Effector CD8-positive, alpha-beta T cell (primary cell): ENCODE measurements around the gene GBP5.
"Not testable (repeated sequence)": the region's sequence is repeated elsewhere in the genome, so short reads cannot be mapped to it uniquely, and the experiment has no call there.

Experiments
- DNase-seq: peaks from one replicate; lab custom pipeline; 2025; lab: John Stamatoyannopoulos, UW
- total RNA-seq, 4 experiments: gene quantifications; one replicate each; lab custom pipeline; 2026; lab: John Stamatoyannopoulos, UW

The GBP5 gene, protein sequence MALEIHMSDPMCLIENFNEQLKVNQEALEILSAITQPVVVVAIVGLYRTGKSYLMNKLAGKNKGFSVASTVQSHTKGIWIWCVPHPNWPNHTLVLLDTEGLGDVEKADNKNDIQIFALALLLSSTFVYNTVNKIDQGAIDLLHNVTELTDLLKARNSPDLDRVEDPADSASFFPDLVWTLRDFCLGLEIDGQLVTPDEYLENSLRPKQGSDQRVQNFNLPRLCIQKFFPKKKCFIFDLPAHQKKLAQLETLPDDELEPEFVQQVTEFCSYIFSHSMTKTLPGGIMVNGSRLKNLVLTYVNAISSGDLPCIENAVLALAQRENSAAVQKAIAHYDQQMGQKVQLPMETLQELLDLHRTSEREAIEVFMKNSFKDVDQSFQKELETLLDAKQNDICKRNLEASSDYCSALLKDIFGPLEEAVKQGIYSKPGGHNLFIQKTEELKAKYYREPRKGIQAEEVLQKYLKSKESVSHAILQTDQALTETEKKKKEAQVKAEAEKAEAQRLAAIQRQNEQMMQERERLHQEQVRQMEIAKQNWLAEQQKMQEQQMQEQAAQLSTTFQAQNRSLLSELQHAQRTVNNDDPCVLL
- 69.6 to 884 (median 380) reads per million in 4 experiments for total RNA-seq

DNA sequence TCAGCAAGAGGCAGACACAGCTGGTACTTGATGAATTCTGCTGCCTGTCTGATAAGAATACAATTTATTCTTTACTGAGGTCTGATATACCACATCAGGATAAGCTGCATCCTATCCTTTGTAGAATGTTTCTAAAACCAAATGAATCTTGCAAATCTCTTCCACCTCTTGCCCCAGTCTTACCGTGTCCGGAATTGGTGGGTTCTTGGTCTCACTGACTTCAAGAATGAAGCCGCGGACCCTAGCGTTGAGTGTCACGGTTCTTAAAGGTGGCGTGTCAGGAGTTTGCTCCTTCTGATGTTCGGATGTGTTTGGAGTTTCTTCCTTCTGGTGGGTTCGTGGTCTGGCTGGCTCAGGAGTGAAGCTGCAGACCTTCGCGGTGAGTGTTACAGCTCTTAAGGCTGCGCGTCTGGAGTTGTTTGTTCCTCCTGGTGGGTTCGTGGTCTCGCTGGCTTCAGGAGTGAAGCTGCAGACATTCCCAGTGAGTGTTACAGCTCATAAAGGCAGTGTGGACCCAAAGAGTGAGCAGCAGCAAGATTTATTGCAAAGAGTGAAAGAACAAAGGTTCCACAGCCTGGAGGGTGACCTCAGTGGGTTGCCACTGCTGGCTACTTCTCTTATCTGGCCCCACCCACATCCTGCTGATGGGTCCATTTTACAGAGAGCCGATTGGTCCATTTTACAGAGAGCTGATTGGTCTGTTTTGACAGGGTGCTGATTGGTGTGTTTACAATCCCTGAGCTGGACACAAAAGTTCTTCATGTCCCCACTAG lies at the start of gene GBP5:
TSS of gene GBP5 (minus strand) at position 592 of the 773 bp plus-strand sequence. CDS start 3,305 bp downstream, outside the sequence.
- peak; percentile 18 for DNase-seq

DNA sequence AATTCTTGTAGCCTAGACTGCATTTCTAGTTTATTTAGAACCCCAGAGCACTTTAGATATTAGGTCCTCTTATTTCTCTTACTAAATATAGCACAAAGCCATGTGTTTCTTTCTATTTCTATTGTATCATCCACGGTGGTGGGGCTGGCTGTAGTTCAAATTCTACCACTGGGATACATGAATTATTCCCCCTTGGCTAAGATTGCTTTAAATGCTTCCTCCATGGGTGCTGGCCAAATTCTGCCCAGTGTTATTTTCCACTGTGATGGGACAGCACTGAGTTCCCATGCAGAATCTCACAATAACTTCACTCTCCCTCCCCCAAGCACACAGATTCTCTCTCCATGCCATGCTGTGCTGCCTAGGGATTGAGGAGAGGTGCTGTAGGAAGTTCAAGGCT lies 49.7 kb upstream of the GBP5 start:
- no peak for DNase-seq

DNA sequence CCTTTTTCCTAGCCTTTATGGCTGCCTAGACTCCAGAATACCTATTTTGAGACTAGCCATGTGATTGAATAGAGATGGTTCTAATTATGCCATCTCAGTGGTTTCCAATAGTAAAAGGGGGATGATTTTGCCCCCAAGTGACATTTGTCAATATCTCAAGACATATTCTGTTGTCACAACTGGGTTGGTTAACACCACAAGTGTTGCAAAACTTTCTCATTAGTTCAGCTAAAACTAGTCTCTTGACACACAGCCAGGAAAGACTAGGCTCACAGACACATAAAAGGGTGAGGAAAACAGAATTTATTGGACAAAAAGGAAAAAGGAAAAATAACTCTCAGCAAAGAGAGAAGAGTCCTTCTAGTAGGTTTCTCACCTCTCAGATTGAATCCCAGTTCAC lies 39.9 kb upstream of the GBP5 start:
- DNase-seq, result no peak

DNA sequence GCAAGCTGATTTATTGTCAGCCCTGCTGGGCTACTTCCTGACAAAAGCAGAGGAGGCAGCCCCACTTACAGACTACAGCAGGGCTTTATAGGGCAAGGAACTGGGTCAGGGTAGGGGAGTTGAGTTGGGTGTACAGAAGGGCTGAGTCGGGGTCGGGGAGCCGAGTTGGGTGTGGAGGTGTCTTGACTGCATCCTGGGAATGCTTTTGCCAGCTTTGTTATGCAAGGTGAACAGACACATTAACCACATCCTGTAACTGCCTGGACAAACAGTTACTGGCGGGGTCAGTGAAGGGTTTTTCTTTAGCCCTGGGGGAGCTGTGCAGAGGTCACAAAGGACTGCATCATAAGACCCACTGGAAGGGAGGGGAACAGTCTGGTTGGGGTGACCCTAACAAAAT lies 39.1 kb upstream of the GBP5 start:
- no peak for DNase-seq

DNA sequence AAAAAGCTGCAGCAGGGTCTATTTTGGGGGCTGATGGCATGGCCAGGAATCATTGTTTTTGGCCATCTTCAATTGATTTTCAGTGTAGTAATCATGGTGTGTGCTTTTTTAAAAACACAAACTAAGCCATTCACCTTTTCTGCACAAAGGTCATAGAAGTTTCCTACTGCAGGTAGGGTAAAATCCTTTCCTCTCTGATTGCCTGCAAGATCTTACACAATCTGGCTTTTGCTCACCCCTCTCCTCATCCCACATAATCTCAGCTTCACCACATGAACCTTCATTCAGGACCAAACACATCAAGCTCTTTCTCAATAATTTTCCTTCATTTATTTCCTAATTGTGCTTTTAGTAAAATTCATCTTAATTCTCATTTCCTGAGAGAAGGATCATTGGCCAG lies 38.3 kb upstream of the GBP5 start:
- no peak for DNase-seq

DNA sequence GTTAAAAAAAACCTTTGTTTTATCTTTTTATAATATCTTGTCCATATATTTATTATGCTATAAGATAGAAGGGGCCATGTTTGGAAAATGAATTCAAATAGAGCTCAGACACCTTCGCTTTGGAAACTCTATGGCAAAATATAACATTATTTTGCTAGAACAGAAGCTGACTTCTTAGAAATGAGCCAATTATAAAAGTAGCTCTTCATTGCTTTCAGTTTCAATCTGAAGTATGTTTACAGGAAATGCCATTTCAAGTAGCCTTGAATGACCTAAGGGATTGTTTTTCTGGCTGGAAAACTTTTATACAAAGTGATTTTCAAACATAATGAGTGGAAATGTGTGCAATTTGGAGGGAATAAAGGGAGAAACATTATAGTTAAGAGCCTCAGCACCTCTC lies 37.8 kb upstream of the GBP5 start:
- no peak for DNase-seq

DNA sequence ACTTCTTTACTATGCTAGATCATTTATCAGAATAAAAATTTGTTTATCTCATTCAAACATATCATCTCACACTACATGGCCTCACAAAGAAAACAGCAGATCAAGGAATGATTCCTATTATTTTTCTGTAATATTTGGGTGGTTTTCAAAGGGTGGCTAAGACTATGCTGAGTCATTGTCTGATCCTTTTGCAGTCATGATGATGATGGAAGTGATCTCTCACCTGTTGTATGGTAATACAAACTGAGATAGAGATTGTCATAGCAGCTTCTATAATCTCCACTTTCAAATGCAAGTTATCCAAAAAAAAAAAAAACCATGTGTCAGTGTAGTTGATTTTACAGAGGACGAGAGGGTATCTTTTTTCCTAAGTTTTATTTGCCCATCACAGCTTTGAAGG lies 37.2 kb upstream of the GBP5 start:
- DNase-seq, result no peak

DNA sequence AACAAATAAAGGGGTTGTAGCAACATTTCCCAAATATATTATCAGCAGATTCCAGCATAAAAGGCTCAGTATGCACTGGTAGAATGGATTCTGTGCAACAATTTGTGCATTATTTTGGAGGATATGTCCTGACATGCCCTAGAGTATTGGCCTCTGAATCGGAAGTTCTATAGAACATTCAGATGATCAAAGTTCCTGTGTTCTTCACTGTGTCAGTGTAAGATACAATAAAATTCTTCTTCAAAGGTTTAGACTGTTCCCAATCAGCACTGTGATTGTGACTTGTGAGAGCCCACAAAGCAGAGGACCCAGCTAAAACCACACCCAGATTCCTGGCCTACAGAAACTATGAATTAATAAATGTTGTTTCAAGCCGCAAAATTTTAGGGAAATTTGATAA lies 33.6 kb upstream of the GBP5 start:
- DNase-seq, result no peak

DNA sequence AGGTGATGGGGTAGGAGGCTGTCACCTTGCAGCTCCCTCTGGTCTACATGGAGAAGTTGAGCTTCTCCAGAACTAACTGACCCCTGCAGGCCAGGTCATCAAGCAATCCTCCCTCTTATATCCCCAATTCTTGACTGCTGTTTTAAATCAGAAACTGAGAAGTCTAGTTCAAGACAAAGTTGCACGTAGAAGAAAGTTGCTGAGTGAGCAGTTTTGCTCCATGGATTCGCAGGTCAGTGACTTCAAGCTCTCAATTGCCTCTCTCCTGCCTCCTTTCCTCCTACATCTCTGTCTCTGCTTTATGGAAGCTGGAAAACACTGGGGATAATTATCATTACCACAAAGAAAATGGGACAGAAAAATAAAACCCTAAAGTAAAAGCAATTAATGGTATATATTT lies 32.8 kb upstream of the GBP5 start:
- no peak for DNase-seq

DNA sequence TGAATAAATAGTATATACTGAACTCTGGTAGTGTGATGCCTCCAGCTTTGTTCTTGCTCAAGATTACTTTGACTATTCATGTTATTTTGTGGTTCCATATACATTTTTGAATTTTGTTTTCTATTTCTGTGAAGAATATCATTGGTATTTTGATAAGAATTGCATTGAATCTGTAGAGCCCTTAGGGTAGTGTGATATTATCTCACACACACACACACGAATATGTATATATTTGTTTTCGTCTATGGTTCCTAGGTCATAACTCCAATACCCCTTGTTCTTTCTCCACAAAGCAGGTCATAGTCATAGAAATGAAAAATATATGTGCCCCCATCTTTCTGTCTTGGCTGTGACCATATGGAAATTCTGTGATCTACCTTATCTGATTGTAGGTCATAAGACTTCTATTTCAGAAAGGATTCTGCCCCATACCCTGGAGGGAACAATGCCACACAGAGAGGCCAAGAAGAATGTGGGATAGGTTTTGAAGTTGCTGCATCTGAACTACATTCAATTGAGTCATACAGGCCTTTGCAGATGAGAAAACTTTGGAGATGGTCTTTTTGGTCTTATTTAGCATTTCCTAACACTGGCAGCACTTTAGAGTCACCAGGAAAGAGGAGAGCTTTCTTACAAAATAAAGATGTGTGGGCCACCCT lies 32.0 kb upstream of the GBP5 start:
- no peak for DNase-seq

DNA sequence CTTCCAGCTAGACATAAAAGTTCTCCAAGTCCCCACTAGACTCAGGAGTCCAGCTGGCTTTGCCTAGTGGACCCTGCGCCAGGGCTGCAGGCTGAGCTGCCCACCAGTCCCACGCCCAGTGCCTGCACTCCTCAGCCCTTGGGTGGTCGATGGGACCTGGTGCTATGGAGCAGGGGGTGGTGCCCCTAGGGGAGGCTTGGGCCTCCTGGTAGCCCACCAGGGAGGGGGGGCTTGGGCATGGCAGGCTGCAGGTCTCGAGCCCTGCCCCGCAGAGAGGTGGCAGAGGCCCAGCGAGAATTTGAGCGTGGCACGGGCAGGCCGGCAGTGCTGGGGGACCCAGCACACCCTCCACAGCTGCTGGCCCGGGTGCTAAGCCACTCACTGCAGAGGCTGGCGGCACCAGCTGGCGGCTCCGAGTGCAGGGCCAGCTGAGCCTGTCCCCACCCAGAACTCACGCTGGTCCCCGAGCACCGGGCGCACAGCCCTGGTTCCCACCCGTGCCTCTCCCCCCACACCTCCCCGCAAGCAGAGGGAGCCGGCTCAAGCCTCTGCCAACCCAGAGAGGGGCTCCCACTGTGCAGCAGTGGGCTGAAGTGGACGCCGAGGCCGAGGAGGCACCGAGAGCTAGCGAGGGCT lies 30.2 kb upstream of the GBP5 start:
- no peak for DNase-seq

DNA sequence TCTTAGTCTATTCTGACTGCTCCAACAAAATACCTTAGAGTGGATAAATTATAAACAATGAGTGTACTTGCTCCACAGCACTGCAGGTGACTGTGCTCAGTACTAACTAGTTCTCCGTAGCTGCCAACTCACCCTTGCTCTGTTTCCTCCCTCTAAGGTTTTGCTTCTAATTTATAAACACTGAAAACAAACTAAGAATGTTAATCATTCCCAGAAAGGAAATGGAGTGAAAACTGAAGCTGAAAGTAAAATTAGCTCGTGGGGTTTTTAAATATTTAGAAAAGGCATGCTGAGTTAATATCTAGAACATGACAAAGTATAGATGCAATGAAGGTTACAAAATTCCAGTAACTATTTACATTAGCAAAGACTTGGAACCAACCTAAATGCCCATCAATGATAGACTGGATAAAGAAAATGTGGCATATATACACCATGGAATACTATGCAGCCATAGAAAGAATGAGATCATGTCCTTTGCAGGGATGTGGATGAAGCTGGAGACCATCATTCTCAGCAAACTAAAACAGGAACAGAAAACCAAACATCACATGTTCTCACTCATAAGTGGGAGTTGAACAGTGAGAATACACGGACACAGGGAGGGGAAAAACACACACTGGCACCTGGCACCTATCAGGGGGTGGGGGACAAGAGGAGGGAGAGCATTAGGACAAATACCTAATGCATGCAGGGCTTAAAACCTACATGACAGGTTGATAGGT lies 27.2 kb upstream of the GBP5 start:
- DNase-seq, result not testable (repeated sequence)

DNA sequence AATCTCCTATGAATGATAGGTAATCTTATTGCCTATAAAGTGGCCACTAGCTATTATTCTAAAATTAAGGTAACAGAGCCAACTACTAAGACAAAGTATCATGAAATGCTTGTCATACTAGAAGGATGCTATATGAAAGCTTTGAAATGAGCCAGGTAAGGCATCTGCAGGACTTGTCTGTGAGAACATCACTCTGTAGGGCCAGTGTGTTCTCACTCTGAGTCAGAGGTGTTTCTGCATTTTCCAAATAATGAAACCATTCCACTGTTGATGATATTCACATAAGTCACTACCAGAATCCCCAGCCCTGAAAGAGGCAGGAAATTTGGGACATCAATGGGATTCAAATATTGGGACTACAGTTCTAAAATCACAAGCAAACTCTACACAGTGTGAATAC lies 25.8 kb upstream of the GBP5 start:
- no peak for DNase-seq

DNA sequence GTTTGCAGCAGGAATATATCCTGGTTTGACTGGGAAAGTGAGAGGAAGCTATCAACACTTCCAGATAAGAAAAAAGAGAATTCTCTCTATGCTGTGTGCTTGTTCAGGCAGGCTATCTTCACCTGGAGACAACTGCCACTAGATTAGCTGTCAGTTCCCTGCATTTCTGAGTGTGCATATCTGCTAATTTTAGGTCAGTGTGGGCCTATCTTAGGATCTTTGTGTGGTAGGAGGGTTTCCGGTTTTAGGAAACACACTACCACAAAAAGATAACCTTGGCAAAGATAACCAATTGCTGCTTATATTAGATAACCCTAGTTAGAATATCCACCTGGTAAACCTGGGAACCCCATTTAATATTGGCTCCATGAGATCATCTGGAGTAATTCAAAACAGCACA lies 22.5 kb upstream of the GBP5 start:
- no peak for DNase-seq

DNA sequence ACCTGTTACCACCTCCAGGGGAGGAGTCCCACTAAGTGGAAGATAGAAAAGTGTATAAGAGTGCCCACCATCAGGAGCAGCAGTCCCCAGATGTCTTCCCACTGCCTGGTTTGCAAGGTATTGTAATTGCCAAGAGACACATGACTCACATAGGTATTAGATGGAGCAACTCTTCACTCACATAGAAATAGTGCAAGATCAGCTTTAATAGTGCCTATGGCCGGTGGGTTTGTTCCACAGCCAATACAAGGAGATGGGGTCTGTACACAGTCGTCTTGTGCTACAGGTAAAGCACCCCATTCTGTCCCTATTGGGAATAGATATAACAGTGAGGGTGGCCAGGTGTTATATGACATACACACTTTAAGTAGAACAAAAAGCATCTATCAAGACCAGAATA lies 18.6 kb upstream of the GBP5 start:
- DNase-seq, result no peak

DNA sequence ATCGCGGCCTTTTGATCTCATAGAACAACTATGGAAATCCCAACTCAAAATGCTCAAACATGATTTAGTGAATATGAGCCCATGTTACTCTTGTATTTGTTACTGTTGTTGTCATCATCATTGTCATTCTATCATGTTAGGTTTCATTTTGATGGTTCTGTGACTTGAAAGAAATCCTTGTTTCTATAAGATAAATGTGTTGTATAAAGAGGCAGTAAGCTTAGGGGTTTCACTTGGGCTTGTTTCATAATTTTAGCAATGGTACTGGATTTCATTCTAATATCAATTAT lies 15.3 kb upstream of the GBP5 start:
- no peak for DNase-seq

DNA sequence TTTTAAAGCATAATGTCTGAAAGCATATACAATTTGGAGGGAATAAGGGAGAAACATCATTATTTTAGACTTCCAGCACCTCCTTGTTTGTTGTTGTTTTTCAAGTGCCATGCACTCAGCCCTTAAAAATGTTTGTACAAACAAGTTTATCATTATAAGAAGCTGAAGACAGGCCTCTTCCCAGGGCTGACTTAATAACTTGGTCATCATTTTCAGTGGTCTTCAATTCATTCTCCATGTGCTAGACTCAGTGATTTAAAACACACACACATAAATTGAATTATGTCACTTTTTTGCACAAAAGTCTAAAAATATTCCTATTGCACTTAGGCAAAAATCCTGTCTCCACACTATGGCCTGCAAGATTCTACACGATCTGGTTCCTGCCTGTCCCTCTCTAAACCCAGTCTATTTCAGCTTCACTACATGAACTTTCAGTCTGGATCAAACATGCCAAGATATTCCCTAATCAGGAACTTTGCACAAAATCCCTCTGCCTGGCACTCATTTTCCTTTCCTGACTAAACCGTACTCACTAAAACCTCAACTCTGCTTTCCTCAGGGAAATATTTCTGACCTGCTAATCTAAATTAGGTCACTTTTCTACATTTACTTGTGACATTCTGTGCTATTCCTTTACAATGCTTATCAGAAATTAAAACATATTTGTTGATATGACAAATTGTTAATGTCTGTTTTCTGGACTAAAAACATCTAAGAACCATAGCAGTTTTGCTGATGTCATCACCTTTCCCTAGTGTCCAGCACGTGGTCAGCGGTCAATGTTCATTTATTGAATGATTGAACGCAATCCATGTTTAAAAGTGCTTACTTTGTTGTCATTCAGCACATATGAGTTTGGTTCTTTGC lies 14.8 kb upstream of the GBP5 start:
- no peak for DNase-seq

DNA sequence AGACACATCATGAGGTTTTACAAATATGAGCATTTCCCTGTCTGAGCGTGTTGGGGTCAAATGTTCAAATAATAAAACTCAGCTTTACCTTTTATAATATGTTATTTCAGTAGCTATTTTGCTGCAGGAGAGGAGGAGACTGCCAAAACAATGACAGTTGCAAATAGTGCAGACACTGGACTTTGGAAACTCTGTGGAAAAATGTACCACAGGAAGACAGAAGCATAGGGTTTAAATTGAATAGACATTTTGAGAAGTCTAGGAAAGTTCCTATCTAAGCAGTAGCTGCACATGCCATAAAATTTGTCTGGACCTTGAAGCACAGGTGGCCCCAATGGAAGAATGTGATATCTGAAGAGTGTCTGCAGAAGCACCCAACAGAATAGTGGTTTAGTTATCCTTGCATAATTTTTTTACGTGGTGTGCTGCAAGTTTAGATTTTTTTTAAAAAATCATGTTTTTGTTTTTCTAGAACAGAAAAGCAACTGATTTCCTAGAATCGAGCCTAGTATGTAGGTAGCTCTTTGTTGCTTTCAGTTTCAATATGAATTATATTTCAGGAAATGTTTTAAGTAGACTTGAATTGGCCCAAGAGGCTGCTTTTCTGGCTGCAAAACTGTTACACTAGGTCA lies 14.0 kb upstream of the GBP5 start:
- DNase-seq, result no peak

DNA sequence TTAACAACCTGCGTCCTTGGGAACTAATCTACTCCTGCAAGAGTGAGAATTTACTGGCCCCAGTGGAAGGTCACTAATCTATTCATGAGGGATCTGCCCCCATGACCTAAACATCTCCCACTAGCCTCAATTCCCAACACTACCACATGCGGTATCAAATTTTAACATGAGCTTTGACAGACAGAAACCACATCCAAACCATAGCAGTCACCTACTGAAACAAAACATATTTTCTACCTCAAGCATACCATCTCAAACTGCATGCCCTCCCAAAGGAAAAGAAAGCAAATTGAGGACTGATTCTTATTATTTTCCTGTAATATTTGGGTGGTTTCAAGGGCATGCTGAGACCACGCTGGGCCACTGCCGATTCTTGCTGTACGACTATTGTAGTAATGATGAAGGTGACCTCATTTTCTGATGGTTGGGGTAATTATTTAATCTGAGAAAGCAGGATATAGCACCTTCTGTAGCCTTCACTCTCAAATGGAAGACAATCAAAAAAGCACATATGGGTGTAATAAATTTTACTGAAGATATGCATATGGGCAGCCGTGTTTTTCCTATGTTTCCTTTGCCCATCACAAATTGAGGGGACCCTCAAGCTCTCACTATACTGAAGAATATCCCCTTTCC lies 13.2 kb upstream of the GBP5 start:
- no peak for DNase-seq
